NCI-H146 treated with DMSO at 0.1 percent for 48 hours (cell line): ENCODE results near the gene CBX1.

Experiments used
- DNase-seq: peaks from one replicate; lab custom pipeline; 2025; ENCODE audit not compliant: unreplicated experiment; lab: John Stamatoyannopoulos, UW

CBX1 gene

GRCh38 chr17:48101012-48101720 lies at the start of gene CBX1:
Gene CBX1 (minus strand): TSS chr17:48101478. CDS start chr17:48077004, 24,474 bp downstream.
- DNase-seq, result peak; percentile 91

- no peak for DNase-seq
Measured at GRCh38 chr17:48150597-48151001, 49.3 kb upstream of the CBX1 start.

DNA sequence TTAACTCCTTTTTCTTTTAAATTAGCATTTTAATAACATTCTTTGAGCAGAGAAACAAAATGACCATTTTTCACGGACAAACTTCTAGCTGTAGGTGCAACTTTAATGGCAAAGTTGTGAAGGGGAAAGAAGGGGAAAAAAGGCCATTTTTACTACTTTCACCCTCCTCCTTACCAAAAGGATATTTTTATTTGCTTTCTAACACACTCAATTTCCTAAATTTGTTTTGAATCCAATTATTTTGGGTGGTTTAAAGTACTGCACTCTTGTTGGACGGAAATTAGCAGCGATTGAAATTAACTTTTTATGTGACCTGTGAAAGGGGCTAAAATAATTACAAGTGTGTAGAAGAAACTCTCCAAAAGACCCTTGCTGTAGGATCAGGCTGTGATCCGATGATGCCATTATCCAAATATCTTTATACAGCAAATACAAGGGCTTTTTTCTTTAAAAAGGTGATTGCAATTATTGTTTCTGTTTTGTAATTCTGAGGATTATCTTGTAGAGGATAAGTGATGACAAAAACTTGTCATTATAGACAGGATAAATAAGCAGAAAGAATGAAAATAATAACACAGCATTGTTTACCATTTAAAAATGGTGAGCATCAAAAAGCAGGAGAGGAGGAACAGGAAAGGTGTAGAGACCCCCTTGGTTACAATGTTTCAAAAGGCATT lies 48.6 kb upstream of the CBX1 start:
- DNase-seq, result no peak

- peak; percentile 92 for DNase-seq
Measured at GRCh38 chr17:48148854-48149786, 47.8 kb upstream of the CBX1 start.

- no peak for DNase-seq
Measured at GRCh38 chr17:48148029-48148770, 46.9 kb upstream of the CBX1 start.

DNA sequence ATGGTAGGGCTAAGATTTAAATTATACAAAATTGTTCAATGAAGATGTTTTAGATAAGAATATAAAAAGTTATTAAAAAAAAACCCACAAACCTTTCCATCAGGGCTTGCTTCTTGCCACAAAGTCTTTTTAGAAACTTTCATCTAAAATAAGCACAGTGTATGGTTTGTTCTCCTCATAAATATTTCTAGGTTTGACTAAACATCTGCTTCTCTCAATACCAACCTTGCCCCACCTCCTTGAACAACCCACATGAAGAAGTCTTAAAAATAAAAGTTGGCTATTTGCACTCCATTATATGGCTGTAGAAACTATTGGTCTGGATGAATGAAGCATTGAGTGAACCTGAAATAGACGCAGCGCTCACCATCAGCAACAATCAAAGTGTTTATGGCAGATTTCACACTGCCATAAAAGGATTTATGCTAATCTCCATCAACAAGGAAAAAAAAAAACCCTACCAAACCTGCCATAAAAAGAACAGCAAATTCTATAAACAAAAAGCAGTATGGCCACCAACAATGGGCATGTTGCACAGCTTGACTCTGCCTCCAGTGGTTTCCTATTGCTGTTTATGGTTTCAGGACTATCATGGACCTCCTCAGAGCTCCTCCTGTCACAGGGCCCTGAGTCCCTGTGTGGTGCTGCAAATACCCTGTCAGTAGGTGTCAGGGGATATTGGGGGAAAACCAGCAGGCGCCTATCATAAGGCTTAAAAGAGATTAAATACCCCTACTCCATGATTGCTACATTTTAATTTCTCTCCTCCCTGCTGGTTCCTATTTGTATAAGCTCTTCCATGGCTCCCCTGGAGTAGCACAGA lies 43.9 kb upstream of the CBX1 start:
- DNase-seq, result no peak

GRCh38 chr17:48144231-48144630 lies 43.0 kb upstream of the CBX1 start:
- DNase-seq, result no peak

DNA sequence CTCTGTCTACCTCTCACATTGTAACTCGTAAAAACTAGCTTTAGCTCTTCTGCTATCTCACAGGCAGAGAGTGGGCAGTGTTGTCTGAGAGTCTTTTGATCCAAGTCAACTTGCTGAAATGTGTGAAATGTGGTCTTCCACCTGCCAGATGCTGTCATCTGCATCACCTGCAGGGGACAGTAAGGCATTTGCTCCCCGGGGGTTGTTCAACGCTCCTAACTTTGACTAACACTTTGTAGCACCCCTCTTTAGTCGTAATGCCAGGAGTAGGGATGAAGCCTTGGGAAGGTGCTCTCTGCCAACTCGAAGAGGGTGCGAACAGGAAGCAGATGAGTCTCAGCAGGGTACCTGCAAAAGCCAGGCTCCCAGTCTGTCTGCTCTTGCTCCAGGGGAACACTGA lies 42.4 kb upstream of the CBX1 start:
- DNase-seq, result peak; percentile 24

DNA sequence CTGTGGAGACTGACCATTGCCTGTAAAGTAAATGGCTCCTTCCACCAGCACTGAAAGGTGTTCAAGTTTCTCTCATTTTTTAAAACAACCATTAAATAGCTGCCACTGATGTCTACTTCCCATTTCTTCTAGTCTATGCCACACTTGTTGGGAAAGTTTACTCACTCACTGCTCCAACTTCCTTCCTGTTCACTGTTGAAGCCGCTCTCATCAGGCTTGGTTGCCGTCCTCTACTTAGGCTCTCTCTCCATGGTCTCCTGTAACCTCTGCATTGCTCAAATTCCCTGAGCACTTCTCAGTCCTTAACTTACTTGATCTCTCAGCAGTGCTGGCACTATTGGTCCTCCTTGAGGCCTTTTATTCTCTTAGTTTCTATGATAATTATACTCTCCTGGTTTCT lies 38.7 kb upstream of the CBX1 start:
- DNase-seq, result no peak

DNA sequence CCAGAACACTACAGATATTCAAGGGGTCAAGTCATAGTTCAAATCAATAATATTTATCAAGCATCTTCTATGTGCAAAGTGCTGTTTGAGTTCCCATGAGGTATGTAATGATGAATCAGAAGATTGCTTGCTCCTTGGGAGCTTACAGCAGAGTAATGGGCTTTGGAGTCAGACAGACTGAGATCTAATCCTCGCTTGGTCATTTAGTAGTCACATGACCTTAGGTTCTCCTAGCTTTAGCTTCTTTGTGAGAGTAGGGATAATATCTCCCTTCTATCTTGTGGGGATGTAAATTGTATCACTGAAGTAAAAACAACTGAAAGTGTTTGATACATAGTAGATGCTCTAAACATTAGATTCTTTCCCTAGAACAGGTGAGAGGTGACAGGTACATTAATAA lies 36.4 kb upstream of the CBX1 start:
- DNase-seq, result no peak

DNA sequence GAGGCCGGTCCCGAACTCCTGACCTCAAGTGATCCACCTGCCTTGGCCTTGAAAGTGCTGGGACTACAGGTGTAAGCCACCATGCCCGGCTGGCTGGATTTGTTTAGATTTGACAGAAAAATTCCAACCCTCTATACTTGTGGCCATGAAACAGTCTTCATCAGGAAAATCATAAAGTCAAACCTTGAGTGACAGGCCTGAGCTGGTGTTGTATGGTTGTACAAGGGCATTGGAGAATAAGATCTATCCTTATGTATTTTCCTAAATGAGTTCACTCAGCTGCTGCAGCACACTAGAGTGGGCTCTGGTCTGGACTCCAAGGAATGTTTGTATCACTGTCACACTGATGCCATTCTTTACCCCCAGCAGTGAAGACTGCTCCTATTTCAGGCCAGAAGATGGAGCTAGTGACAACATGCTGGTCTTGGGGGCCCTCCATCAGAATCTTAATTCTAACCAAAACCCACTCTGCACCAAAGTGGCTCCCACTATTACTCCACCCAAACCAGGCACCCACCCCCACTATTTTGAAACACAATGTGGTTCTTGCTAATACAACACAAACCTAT lies 33.7 kb upstream of the CBX1 start:
- DNase-seq, result no peak

DNA sequence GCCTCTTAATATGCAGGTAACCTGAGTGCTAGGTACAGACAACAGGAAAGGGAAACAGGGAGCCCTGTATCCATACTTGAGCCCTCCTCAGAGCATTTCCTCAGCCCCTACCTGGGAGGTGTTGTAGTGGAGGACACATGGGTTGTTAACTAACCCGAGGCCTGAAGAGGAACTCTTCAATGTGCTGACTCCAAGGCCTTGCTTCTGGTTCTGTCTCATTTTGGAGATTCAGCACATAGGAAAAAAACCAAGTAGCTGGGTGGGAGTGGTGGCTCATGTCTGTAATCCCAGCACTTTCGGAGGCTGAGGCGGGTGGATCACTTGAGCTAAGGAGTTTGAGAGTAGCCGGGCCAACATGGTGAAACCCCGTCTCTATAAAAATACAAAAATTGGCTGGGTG lies 31.1 kb upstream of the CBX1 start:
- no peak for DNase-seq

GRCh38 chr17:48131216-48131824 lies 30.0 kb upstream of the CBX1 start:
- peak; percentile 29 for DNase-seq

- DNase-seq, result no peak
Measured at GRCh38 chr17:48129981-48130380, 28.7 kb upstream of the CBX1 start.

- DNase-seq, result no peak
Measured at GRCh38 chr17:48128400-48128799, 27.1 kb upstream of the CBX1 start.

- no peak for DNase-seq
Measured at GRCh38 chr17:48127371-48128051, 26.2 kb upstream of the CBX1 start.

- no peak for DNase-seq
Measured at GRCh38 chr17:48126532-48126850, 25.2 kb upstream of the CBX1 start.

DNA sequence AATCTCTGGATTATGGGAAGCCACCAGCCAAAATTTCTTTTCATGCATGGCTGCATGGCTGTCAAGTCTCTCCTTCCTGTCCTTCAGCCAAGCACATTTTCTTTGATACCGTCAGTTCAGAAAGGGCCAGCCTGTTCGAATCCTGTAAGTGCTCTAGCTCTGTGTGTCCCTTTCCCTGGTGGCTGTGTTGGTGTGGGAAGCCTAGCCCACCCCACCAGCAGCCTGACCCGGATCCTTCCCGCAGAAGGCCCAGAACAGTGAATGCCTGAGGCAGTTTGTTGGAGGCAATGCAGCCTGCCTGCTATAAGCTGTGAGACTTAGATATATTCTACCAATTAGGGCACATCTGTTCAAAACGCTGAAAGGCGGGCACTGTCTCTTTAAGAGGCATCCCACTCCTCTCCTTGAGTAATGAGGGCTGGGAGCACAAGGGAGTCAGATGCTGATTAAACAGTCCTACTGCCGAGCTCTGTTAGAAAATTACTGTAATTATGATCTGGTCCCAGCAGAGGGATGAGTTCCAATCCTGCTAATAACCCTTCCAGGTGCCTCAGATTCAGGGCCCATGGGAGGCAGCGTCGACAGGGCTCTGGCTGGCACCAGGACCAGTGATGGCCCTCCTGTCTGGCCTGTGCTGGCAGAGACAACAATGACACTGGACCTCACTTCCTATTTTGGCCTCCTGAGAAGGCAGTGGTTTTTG lies 24.7 kb upstream of the CBX1 start:
- DNase-seq, result no peak
